H1 (cell line): ENCODE measurements around the gene RIBC2. TPM values are rescaled to one million over a fixed set of nuclear protein-coding genes. Genes with fewer than 3 reads are reported as not detected.

Experiments
- CTCF ChIA-PET: fragments of 300-600 bp; sonication (Branson Sonifier 250); formaldehyde crosslinking; loops from one replicate; lab custom pipeline; 2021; ENCODE audit not compliant: partially characterized antibody; lab: Charles Lee
- POLR2A ChIA-PET: fragments of 300-600 bp; sonication (Branson Sonifier 250); formaldehyde crosslinking; loops from one replicate; lab custom pipeline; 2021; ENCODE audit warnings: inconsistent platforms; ENCODE audit not compliant: partially characterized antibody; lab: Charles Lee
- DNase-seq, 2 experiments: peaks; one replicate each; pipeline versions ENCODE4 v3.0.0 to v3.0.0-alpha.2; 2010 to 2022; ENCODE audit warnings: low spot score in 2 of 2, low read depth in 1 of 2, mixed read lengths in 1 of 2
- FAIRE-seq: peaks from 2 replicates; lab custom pipeline; 2011; peaks lifted over from hg19 to GRCh38; lab: Jason Lieb, UNC
- H2AFZ ChIP-seq: 2 replicates; pipeline ENCODE4 v1.8.1; 2012; ENCODE audit warnings: low read length, inconsistent platforms
- H2AK5ac ChIP-seq: 2 replicates; pipeline ENCODE4 v1.6.1; 2013; ENCODE audit warnings: low read depth, low read length
- H2BK120ac ChIP-seq: replicated peaks from 2 replicates; pipeline ENCODE3; 2013; ENCODE audit warnings: low read depth, low read length, inconsistent platforms
- H2BK12ac ChIP-seq: 2 replicates; pipeline ENCODE4 v1.6.1; 2013; ENCODE audit warnings: low read depth, low read length
- H2BK15ac ChIP-seq: 2 replicates; pipeline ENCODE4 v1.6.1; 2013; ENCODE audit warnings: low read length
- H2BK20ac ChIP-seq: 2 replicates; pipeline ENCODE4 v1.6.1; 2013; ENCODE audit warnings: low read length
- H2BK5ac ChIP-seq: 2 replicates; pipeline ENCODE4 v1.6.1; 2013; ENCODE audit warnings: low read depth, low read length
- H3K14ac ChIP-seq: 2 replicates; pipeline ENCODE4 v1.6.1; 2013; ENCODE audit warnings: inconsistent platforms; ENCODE audit not compliant: insufficient read length
- H3K18ac ChIP-seq: 2 replicates; pipeline ENCODE4 v1.6.1; 2013; ENCODE audit warnings: low read length; ENCODE audit errors: extremely low read depth
- H3K23ac ChIP-seq: 2 replicates; pipeline ENCODE4 v1.6.1; 2013; ENCODE audit warnings: inconsistent platforms; ENCODE audit not compliant: insufficient read length
- H3K23me2 ChIP-seq: 2 replicates; pipeline ENCODE4 v1.6.1; 2013; ENCODE audit warnings: low read depth, low read length
- H3K27ac ChIP-seq: 2 replicates; pipeline ENCODE4 v1.6.1; 2011; ENCODE audit warnings: low read depth, low read length, inconsistent platforms
- H3K27me3 ChIP-seq, 4 experiments: replicated peaks in 1 of 4; 1 replicate in 1 of 4; 2 replicates in 3 of 4; pipeline versions ENCODE4 v1.6.1 to v1.8.1; 2011 to 2013; ENCODE audit warnings: low read length in 3 of 4, mild to moderate bottlenecking in 3 of 4, inconsistent platforms in 2 of 4, mixed read lengths in 2 of 4, moderate library complexity in 1 of 4; ENCODE audit not compliant: control insufficient read depth in 3 of 4, insufficient read depth in 3 of 4; ENCODE audit errors: extremely low read depth in 1 of 4
- H3K36me3 ChIP-seq, 4 experiments: 2 replicates each; pipeline versions ENCODE4 v1.6.1 to v1.8.1; 2011 to 2013; ENCODE audit warnings: mild to moderate bottlenecking in 4 of 4, low read length in 3 of 4, moderate library complexity in 2 of 4, control low read depth in 1 of 4, inconsistent platforms in 1 of 4; ENCODE audit not compliant: insufficient read depth in 4 of 4, control insufficient read depth in 2 of 4
- H3K4ac ChIP-seq: replicated peaks from 2 replicates; pipeline ENCODE3; 2013; ENCODE audit warnings: low read length, low read depth, mixed read lengths, inconsistent platforms; ENCODE audit not compliant: insufficient read length
- H3K4me1 ChIP-seq, 4 experiments: replicated peaks in 1 of 4; 1 replicate in 1 of 4; 2 replicates in 3 of 4; pipeline versions ENCODE4 v1.6.1 to v1.8.1; 2011 to 2013; ENCODE audit warnings: low read length in 3 of 4, inconsistent platforms in 2 of 4, mixed read lengths in 1 of 4; ENCODE audit not compliant: insufficient read depth in 4 of 4, control insufficient read depth in 3 of 4
- H3K4me2 ChIP-seq, 2 experiments: 2 replicates each; pipeline versions ENCODE4 v1.6.1 to v1.8.1; 2011 to 2013; ENCODE audit warnings: low read depth in 2 of 2, low read length in 2 of 2, control low read depth in 1 of 2, inconsistent platforms in 1 of 2, mild to moderate bottlenecking in 1 of 2; ENCODE audit not compliant: insufficient read depth in 1 of 2
- H3K4me3 ChIP-seq, 4 experiments: fragments of 200-600, 300-600 bp in 1 of 4; sonication (generic), shearing (Covaris generic), sonication (Bioruptor Twin) in 1 of 4; 2 replicates each; pipeline versions ENCODE4 v1.5.1 to v1.8.1; 2011 to 2016; ENCODE audit warnings: low read length in 4 of 4, low read depth in 3 of 4, control low read depth in 2 of 4, inconsistent platforms in 2 of 4, mild to moderate bottlenecking in 2 of 4, mixed read lengths in 1 of 4, moderate library complexity in 1 of 4; ENCODE audit not compliant: insufficient read depth in 2 of 4; ENCODE audit errors: extremely low read depth in 1 of 4
- H3K56ac ChIP-seq: replicated peaks from 2 replicates; pipeline ENCODE3; 2013; ENCODE audit warnings: low read depth, mild to moderate bottlenecking, mixed read lengths, low read length, inconsistent platforms; ENCODE audit not compliant: insufficient read length
- H3K79me1 ChIP-seq: 2 replicates; pipeline ENCODE4 v1.6.1; 2013; ENCODE audit warnings: low read depth, low read length, control low read depth
- H3K79me2 ChIP-seq, 2 experiments: 2 replicates each; pipeline versions ENCODE4 v1.6.1 to v1.8.1; 2012 to 2013; ENCODE audit warnings: low read length in 2 of 2, mild to moderate bottlenecking in 2 of 2, inconsistent platforms in 1 of 2; ENCODE audit not compliant: insufficient read depth in 2 of 2, control insufficient read depth in 1 of 2
- H3K9ac ChIP-seq, 4 experiments: replicated peaks in 1 of 4; 1 replicate in 1 of 4; 2 replicates in 3 of 4; pipeline versions ENCODE4 v1.6.1 to v1.8.1; 2011 to 2013; ENCODE audit warnings: low read depth in 3 of 4, low read length in 3 of 4, control low read depth in 2 of 4, mild to moderate bottlenecking in 2 of 4, moderate library complexity in 2 of 4, inconsistent platforms in 1 of 4; ENCODE audit errors: extremely low read depth in 1 of 4
- H3K9me3 ChIP-seq, 2 experiments: 2 replicates each; pipeline versions ENCODE4 v1.6.1 to v1.8.1; 2012 to 2013; ENCODE audit warnings: mild to moderate bottlenecking in 2 of 2, moderate library complexity in 2 of 2, control low read depth in 1 of 2, inconsistent platforms in 1 of 2, low read depth in 1 of 2, low read length in 1 of 2, mixed read lengths in 1 of 2; ENCODE audit not compliant: insufficient read depth in 2 of 2
- H4K20me1 ChIP-seq, 2 experiments: replicated peaks in 1 of 2; 2 replicates each; pipeline versions ENCODE3 to v1.8.1; 2011 to 2013; ENCODE audit warnings: inconsistent platforms in 2 of 2, low read length in 2 of 2, mild to moderate bottlenecking in 1 of 2; ENCODE audit not compliant: insufficient read depth in 2 of 2, control insufficient read depth in 1 of 2
- H4K5ac ChIP-seq: 2 replicates; pipeline ENCODE4 v1.6.1; 2013; ENCODE audit warnings: low read length, low read depth, mixed read lengths, inconsistent platforms; ENCODE audit not compliant: insufficient read length
- H4K8ac ChIP-seq: 2 replicates; pipeline ENCODE4 v1.8.0; 2013; ENCODE audit warnings: mild to moderate bottlenecking, moderate library complexity, low read length, inconsistent platforms; ENCODE audit not compliant: insufficient read depth; ENCODE audit errors: extremely low read depth
- H4K91ac ChIP-seq: replicated peaks from 2 replicates; pipeline ENCODE3; 2013; ENCODE audit warnings: low read length, mixed read lengths, inconsistent platforms; ENCODE audit not compliant: insufficient read length
- CTBP2 ChIP-seq: IDR thresholded peaks from 2 replicates; pipeline ENCODE4 v1.7.0; 2011; ENCODE audit warnings: borderline replicate concordance, mild to moderate bottlenecking, moderate library complexity, mixed read lengths, low read length; ENCODE audit not compliant: insufficient read depth, insufficient read length
- EZH2 ChIP-seq: fragments of 200-600 bp; sonication (generic); IDR thresholded peaks from 2 replicates; pipeline ENCODE4 v1.7.1; 2012; ENCODE audit warnings: low read depth, mild to moderate bottlenecking, moderate library complexity, low read length, inconsistent platforms; ENCODE audit not compliant: severe bottlenecking
- HDAC2 ChIP-seq, 2 experiments: fragments of 300-600 bp in 1 of 2; sonication (generic) in 1 of 2; IDR thresholded peaks; 2 replicates each; pipeline ENCODE4 v1.6.1; 2011 to 2012; ENCODE audit warnings: low read depth in 2 of 2, low read length in 2 of 2, mild to moderate bottlenecking in 2 of 2, moderate library complexity in 2 of 2, borderline replicate concordance in 1 of 2, inconsistent platforms in 1 of 2
- NANOG ChIP-seq: IDR thresholded peaks from 2 replicates; pipeline ENCODE4 v1.6.1; 2011; ENCODE audit warnings: low read length, low read depth, mild to moderate bottlenecking, inconsistent platforms; ENCODE audit not compliant: insufficient read depth, poor library complexity, severe bottlenecking
- RFX5 ChIP-seq: IDR thresholded peaks from 2 replicates; pipeline ENCODE4 v1.6.1; 2011; ENCODE audit warnings: low read depth, low read length, improper control_type of control experiment, borderline replicate concordance
- TEAD4 ChIP-seq: IDR thresholded peaks from 2 replicates; pipeline ENCODE4 v1.6.1; 2012; ENCODE audit warnings: low read depth, low read length, inconsistent platforms, mixed read lengths
- WGBS, 2 experiments: shearing (Covaris generic) in 1 of 2; methylation state at CpG; one replicate each; pipeline versions ENCODE4 v1.1.6 to v1.1.7; 2013 to 2015; ENCODE audit warnings: low lambda C conversion rate in 2 of 2, mixed read lengths in 2 of 2, inconsistent platforms in 1 of 2, low coverage in 1 of 2, missing lambda C conversion rate in 1 of 2; ENCODE audit not compliant: insufficient replicate concordance in 2 of 2, insufficient coverage in 1 of 2, insufficient read length in 1 of 2; ENCODE audit errors: extremely low coverage in 1 of 2, missing lambda C conversion rate in 1 of 2; 5-methylcytosine and 5-hydroxymethylcytosine counted together
- polyA plus RNA-seq, 7 experiments: library from polyadenylated mRNA; depleted of rRNA in 3 of 7; stranded (reverse) in 5 of 7; unstranded in 2 of 7; fragments of >200 nt in 5 of 7; fragments of 200-250 nt in 2 of 7; gene quantifications; 1 replicate in 5 of 7; 2 replicates in 1 of 7; 4 replicates in 1 of 7; pipeline versions ENCODE4 v1.2.1 to v1.2.3, GENCODE V29; 2011 to 2013; ENCODE audit warnings: missing spikeins in 2 of 7, mixed read lengths in 2 of 7
- total RNA-seq: library from RNA; stranded (reverse); fragmentation: NEBNext Ultra II Directional; extraction: Animal tissue kit (Norgen Biotek cat#: 25700); gene quantifications from 2 replicates; pipeline ENCODE4 v1.2.1, GENCODE V29; 2021

RIBC2 gene
- total and polyA plus RNA-seq, 2 of the 8 experiments (the other 6 are each of a cell fraction or from before 2014, with no cell fraction given) = 0.79 to 2.1 TPM

- Histone ChIP-seq H2AK5ac (no peak overlapping the region), H3K4me1 (peaks cover 0 to 5% (median 4%) of the 10 kb centered on the region in 4 experiments; a peak in 2 of 7 replicates), H2BK15ac (no peak overlapping the region), H3K4ac (no peak overlapping the region), H4K91ac (no peak overlapping the region), H3K27ac (no peak overlapping the region), H3K79me2 (no peaks in the 10 kb centered on the region), H3K9ac (no peak overlapping the region), H2BK12ac (no peak overlapping the region), H3K4me3 (no peak overlapping the region), H2AFZ (no peak overlapping the region), H3K18ac (no peak overlapping the region), H4K8ac (no peak overlapping the region), H2BK20ac (no peak overlapping the region), H3K27me3 (peaks cover 1 to 17% (median 10%) of the 10 kb centered on the region in 4 experiments), H3K4me2 (no peak overlapping the region), H2BK120ac (no peak overlapping the region), H3K14ac (no peak overlapping the region), H3K23ac (no peak overlapping the region), H4K20me1 (no peaks in the 10 kb centered on the region), H2BK5ac (no peak overlapping the region)
- CTCF ChIA-PET = interaction anchor here (0.6 to 3.0 kb wide), 8 partner anchors 16 to 827 kb away, joined by 3 to 8 read pairs (median 3); no protein-coding TSS in a partner anchor
- POLR2A ChIA-PET = no interaction called here
- WGBS, 2 experiments = 91% methylated on average over 14 of the region's 16 CpGs; no CpG with 5 or more reads in 1 of the 2 experiments
- FAIRE-seq = no peak
- no peak for TF ChIP-seq NANOG
- no peak for TF ChIP-seq EZH2
- no peak for TF ChIP-seq TEAD4
- no peak for TF ChIP-seq HDAC2 (IDR thresholded peaks at IDR 0.05; ENCODE audit: borderline replicate concordance in 1 of 2, low read depth in 2 of 2, low read length in 2 of 2)
- no peak for TF ChIP-seq RFX5
- TF ChIP-seq CTBP2 = no peak
- TF ChIP-seq, all 59 proteins: peak for 0
- H4K5ac ChIP-seq = no peak overlapping the region
- H3K36me3 ChIP-seq = peaks cover 0 to under 1% (median 0%) of the 10 kb centered on the region in 4 experiments; a peak in 2 of 8 replicates
- peaks cover 0 to 1% of the 10 kb centered on the region in 2 experiments; a peak in 2 of 4 replicates for H3K9me3 ChIP-seq
- H3K79me1 ChIP-seq = no peaks in the 10 kb centered on the region
- peak in 1 of 2 experiments; percentile 39 for DNase-seq
- no peak overlapping the region for H3K56ac ChIP-seq
- H3K23me2 ChIP-seq = peaks cover 4% of the 10 kb centered on the region; the same call in 1 of the 2 replicates
These were observed 4.7 kb downstream of the RIBC2 start for GRCh38 chr22:45418056-45418769.
